Lower leg skin (tissue), 4 donors: ENCODE results near the gene SLX4IP. TPM values are rescaled to one million over a fixed set of nuclear protein-coding genes. Genes with fewer than 3 reads are reported as not detected.
A peak's percentile ranks its signal among the peaks of the same experiment; 100 is the strongest.

ENCODE experiments used
- DNase-seq, 2 donors: peaks; one replicate each; pipeline ENCODE4 v3.0.0-alpha.2; 2019; ENCODE audit warnings: low spot score in 2 of 2
- H3K4me3 ChIP-seq: fragments of 200-600 bp; sonication (generic); 2 replicates; pipeline ENCODE4 v1.5.1; 2017; ENCODE audit warnings: mild to moderate bottlenecking, low read depth; ENCODE audit not compliant: poor library complexity, severe bottlenecking
- CTCF ChIP-seq, 3 donors: fragments of 450-650 bp; IDR thresholded peaks; one replicate each; pipeline ENCODE4 v1.5.1; 2016; ENCODE audit warnings: antibody characterized with exemption in 3 of 3, mild to moderate bottlenecking in 3 of 3, moderate library complexity in 2 of 3
- POLR2A ChIP-seq, 2 donors: fragments of 450-650 bp; IDR thresholded peaks; one replicate each; pipeline ENCODE4 v1.6.1; 2016 to 2017; ENCODE audit warnings: antibody characterized with exemption in 2 of 2, mild to moderate bottlenecking in 1 of 2, moderate library complexity in 1 of 2
- WGBS, 2 donors: methylation state at CpG; one replicate each; pipeline ENCODE4 v1.1.5; 2018; 5-methylcytosine and 5-hydroxymethylcytosine counted together
- intact Hi-C: fragments of 100-400 bp; cut with DNase I; formaldehyde crosslinking; loops from one replicate; pipeline ENCODE4 v1.15.0; 2023; ENCODE audit warnings: low total_unique reads
- total RNA-seq, 4 donors: library from RNA; depleted of rRNA; stranded (reverse); fragments of >200 nt; gene quantifications; one replicate each; pipeline ENCODE4 v1.1.0, GENCODE V29; 2016

SLX4IP gene
- total RNA-seq, 4 donors from 2014 or later, result 3.0 to 4.0 (median 3.7) TPM

GRCh38 chr20:10631126-10631525, 196.0 kb downstream of the SLX4IP start:
- peak in 1 of 2 donors; percentile 23 for DNase-seq
- 91 to 94% methylated on average over 4 of the region's 4 CpGs for WGBS, 2 donors

DNA sequence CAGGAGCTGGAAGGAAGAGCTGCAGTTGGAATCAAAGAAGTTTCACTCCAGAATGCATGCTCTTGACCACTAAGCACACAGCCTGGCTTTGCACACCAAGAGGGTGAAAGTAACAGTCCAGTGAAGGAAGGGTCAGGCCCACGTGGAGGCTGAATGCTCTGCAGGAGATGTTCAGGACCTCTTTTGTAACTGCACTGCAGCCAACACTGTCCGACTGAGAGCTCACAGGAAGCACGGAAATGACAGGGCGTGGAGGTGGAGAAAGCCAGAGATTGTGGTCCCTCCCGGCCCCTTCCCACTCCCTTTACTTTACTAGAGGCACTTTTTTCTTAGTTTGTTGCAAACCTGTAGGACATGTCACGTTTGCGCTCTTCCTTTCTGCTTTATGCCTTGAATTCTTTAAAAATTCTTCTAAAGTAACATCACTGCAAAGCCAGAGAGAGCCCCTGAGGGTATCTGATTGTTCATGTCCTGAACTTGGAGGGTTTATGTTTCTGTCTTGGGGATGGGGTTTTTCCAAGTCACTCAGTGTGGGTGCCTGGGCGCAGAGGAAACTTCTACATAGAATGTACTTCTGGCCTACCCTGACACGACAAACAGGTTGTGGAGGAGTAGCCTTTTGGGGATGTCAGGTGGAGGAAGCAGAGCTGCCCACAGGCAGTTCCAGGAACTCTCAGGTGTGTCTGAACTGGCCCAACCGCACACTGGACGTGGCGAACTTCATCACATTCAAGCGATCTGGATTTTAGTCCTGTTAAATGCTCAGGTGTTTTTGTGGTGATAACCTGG, 197.8 kb downstream of the SLX4IP start:
- 60 to 67% methylated on average over 13 of the region's 13 CpGs for WGBS, 2 donors
- H3K4me3 ChIP-seq, result no peak overlapping the region
- TF ChIP-seq POLR2A (IDR thresholded peaks at IDR 0.05) (no peak), CTCF (IDR thresholded peaks at IDR 0.05) (no peak)
- intact Hi-C loops, result no loop called here
- DNase-seq, result peak in 1 of 2 donors; percentile 69

More at GRCh38 chr20:10631126-10631525, 196.0 kb downstream of the SLX4IP start:
- TF ChIP-seq POLR2A (IDR thresholded peaks at IDR 0.05) (no peak), CTCF (IDR thresholded peaks at IDR 0.05) (no peak)
- H3K4me3 ChIP-seq, result no peak overlapping the region
- intact Hi-C loops, result no loop called here

DNA sequence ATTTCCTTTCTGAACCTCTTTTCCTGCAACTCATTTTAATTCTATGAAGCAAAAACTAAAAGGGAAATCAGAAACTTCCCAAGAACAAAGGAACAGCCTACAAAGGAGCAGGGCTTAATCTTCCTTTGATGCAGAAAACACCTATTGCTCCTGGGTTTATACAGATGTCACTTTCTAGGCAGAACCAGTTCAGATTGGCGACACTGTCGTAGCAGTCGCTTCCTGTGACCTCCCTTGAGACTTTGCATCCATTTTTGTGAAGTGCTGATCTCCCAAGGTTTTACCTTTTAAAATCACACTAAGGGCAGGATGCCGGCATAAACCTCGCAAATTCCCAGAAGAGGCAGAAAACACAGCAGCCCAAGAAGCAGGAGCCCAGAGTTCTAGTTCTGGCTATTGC, 198.6 kb downstream of the SLX4IP start:
- WGBS, 2 donors, result 58 to 82% methylated on average over 5 of the region's 5 CpGs
- TF ChIP-seq POLR2A (IDR thresholded peaks at IDR 0.05) (no peak), CTCF (IDR thresholded peaks at IDR 0.05) (no peak)
- no peak overlapping the region for H3K4me3 ChIP-seq
- no peak for DNase-seq
- intact Hi-C loops, result no loop called here

DNA sequence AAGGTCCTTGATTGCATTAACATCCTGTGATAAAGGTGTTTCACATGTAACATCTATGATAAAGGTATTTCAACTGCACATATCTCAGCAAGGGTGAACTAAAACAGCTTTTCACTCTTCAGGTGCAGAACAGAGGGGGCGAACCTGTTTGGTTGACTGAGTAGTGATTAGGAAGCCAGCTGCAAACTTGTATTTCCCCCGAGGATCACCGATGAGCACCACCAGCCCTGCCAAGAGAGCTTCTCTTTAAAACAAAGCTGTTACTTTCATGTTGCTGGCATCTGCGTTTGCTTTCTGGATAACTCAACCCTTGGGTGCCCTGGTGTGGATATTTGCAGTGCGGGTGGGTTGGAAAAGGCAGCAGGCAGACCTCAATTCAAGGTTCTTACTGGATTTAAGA, 199.1 kb downstream of the SLX4IP start:
- intact Hi-C loops, result no loop called here
- 40 to 44% methylated on average over 5 of the region's 5 CpGs for WGBS, 2 donors
- TF ChIP-seq CTCF (IDR thresholded peaks at IDR 0.05) (no peak), POLR2A (IDR thresholded peaks at IDR 0.05) (no peak)

GRCh38 chr20:10634683-10635411, 199.7 kb downstream of the SLX4IP start:
- intact Hi-C loops, result no loop called here
- WGBS, 2 donors, result 36 to 51% methylated on average over 11 of the region's 11 CpGs
- DNase-seq, result no peak
- TF ChIP-seq CTCF (IDR thresholded peaks at IDR 0.05) (no peak), POLR2A (IDR thresholded peaks at IDR 0.05) (no peak)
- H3K4me3 ChIP-seq, result no peak overlapping the region

More for the DNA sequence above, 199.1 kb downstream of the SLX4IP start:
- DNase-seq, result no peak
- H3K4me3 ChIP-seq, result no peak overlapping the region
